GM21619 (cell line): ENCODE measurements around the gene NFYC.

Experiments used
- ATAC-seq: cut with Tn5 transposase; IDR thresholded peaks from one replicate; pipeline ENCODE4 v1.9.1; 2021; ENCODE audit not compliant: unreplicated experiment

The NFYC gene

GRCh38 chr1:40734882-40735628, 43.6 kb downstream of the NFYC start:
- ATAC-seq, result no peak

- ATAC-seq, result no peak
These were observed 44.6 kb downstream of the NFYC start for GRCh38 chr1:40736085-40736531.

- ATAC-seq, result no peak
These were observed 47.3 kb downstream of the NFYC start for GRCh38 chr1:40738831-40739230.

GRCh38 chr1:40739455-40740008, 48.0 kb downstream of the NFYC start:
- no peak for ATAC-seq

- ATAC-seq, result no peak
These were observed 48.8 kb downstream of the NFYC start for GRCh38 chr1:40740039-40740996.

- no peak for ATAC-seq
These were observed 49.7 kb downstream of the NFYC start for GRCh38 chr1:40740997-40741736.

- ATAC-seq, result no peak
These were observed 51.0 kb downstream of the NFYC start for GRCh38 chr1:40742363-40743061.

GRCh38 chr1:40743452-40743851, 51.9 kb downstream of the NFYC start:
- ATAC-seq, result no peak

GRCh38 chr1:40743860-40744259, 52.4 kb downstream of the NFYC start:
- no peak for ATAC-seq

- no peak for ATAC-seq
These were observed 53.7 kb downstream of the NFYC start for GRCh38 chr1:40745176-40745575.

- ATAC-seq, result no peak
These were observed 55.0 kb downstream of the NFYC start for GRCh38 chr1:40746344-40747090.

- no peak for ATAC-seq
These were observed 57.6 kb downstream of the NFYC start for GRCh38 chr1:40748841-40749718.

- no peak for ATAC-seq
These were observed 58.3 kb downstream of the NFYC start for GRCh38 chr1:40749817-40750216.

- no peak for ATAC-seq
These were observed 59.0 kb downstream of the NFYC start for GRCh38 chr1:40750451-40750908.

GRCh38 chr1:40751802-40752201, 60.3 kb downstream of the NFYC start:
- no peak for ATAC-seq

- ATAC-seq, result no peak
These were observed 61.8 kb downstream of the NFYC start for GRCh38 chr1:40753142-40753882.

GRCh38 chr1:40754201-40754600, 62.7 kb downstream of the NFYC start:
- no peak for ATAC-seq

- ATAC-seq, result no peak
These were observed 63.6 kb downstream of the NFYC start for GRCh38 chr1:40755067-40755466.
